GM23338 (cell line): ENCODE data around the gene PLSCR4. TPM values are rescaled to one million over a fixed set of nuclear protein-coding genes. Genes with fewer than 3 reads are reported as not detected.
A peak's percentile ranks its signal among the peaks of the same experiment; 100 is the strongest.

ENCODE experiments used
- ATAC-seq: fragments of 200-7000 bp; cut with Tn5 transposase; 3 replicates; pipeline ENCODE4 v1.9.1; 2020
- DNase-seq: peaks from one replicate; pipeline ENCODE4 v3.0.0-alpha.2; 2015; ENCODE audit warnings: low spot score
- H2AFZ ChIP-seq: fragments of 200-600 bp; sonication (generic); 2 replicates; pipeline ENCODE4 v1.8.0; 2016; ENCODE audit warnings: antibody characterized with exemption, mild to moderate bottlenecking, moderate library complexity
- H3F3A ChIP-seq: fragments of 200-600 bp; sonication (generic); replicated peaks from 2 replicates; pipeline ENCODE4 v1.8.0; 2017; ENCODE audit warnings: antibody characterized with exemption, mixed run types, low read depth
- H3K27ac ChIP-seq: fragments of 200-600 bp; sonication (generic); 2 replicates; pipeline ENCODE4 v1.6.1; 2016; ENCODE audit warnings: low read depth
- H3K27me3 ChIP-seq: fragments of 200-600 bp; sonication (generic); 2 replicates; pipeline ENCODE4 v1.8.0; 2016; ENCODE audit warnings: mild to moderate bottlenecking, mixed run types, moderate library complexity; ENCODE audit not compliant: insufficient read depth
- H3K36me3 ChIP-seq: fragments of 200-600 bp; sonication (generic); 2 replicates; pipeline ENCODE4 v1.8.0; 2016; ENCODE audit warnings: mild to moderate bottlenecking; ENCODE audit not compliant: insufficient read depth
- H3K4me1 ChIP-seq: fragments of 200-600 bp; sonication (generic); 2 replicates; pipeline ENCODE4 v1.8.0; 2016; ENCODE audit warnings: mild to moderate bottlenecking, moderate library complexity; ENCODE audit not compliant: insufficient read depth
- H3K4me2 ChIP-seq: fragments of 200-600 bp; sonication (generic); 2 replicates; pipeline ENCODE4 v1.7.1; 2017; ENCODE audit warnings: mixed run types
- H3K4me3 ChIP-seq: fragments of 200-600 bp; sonication (generic); 2 replicates; pipeline ENCODE4 v1.6.1; 2016; ENCODE audit warnings: mixed run types
- H3K79me2 ChIP-seq: fragments of 200-600 bp; sonication (generic); replicated peaks from 2 replicates; pipeline ENCODE4 v1.8.0; 2017; ENCODE audit warnings: mild to moderate bottlenecking; ENCODE audit not compliant: insufficient read depth
- H3K9me2 ChIP-seq: fragments of 200-600 bp; sonication (generic); 2 replicates; pipeline ENCODE4 v1.8.0; 2017; ENCODE audit not compliant: insufficient read depth
- H4K20me1 ChIP-seq: fragments of 200-600 bp; sonication (generic); replicated peaks from 2 replicates; pipeline ENCODE4 v1.8.0; 2017; ENCODE audit warnings: mild to moderate bottlenecking; ENCODE audit not compliant: insufficient read depth
- H3K27ac Mint-ChIP-seq: 2 replicates; pipeline ENCODE4 v1.8.0; 2020; ENCODE audit warnings: inconsistent platforms, mild to moderate bottlenecking, moderate library complexity, mixed read lengths
- H3K27me3 Mint-ChIP-seq: 3 replicates; pipeline ENCODE4 v1.8.0; 2022; ENCODE audit warnings: low read depth, mild to moderate bottlenecking, moderate library complexity, mixed read lengths, inconsistent platforms; ENCODE audit not compliant: insufficient read depth, poor library complexity
- H3K36me3 Mint-ChIP-seq: 3 replicates; pipeline ENCODE4 v1.8.0; 2021; ENCODE audit warnings: low read depth, mild to moderate bottlenecking, inconsistent platforms, moderate library complexity, mixed read lengths
- H3K4me1 Mint-ChIP-seq: 3 replicates; pipeline ENCODE4 v1.8.0; 2020; ENCODE audit warnings: mild to moderate bottlenecking, inconsistent platforms, mixed read lengths
- H3K4me3 Mint-ChIP-seq: 3 replicates; pipeline ENCODE4 v1.8.0; 2021; ENCODE audit warnings: moderate library complexity, mild to moderate bottlenecking, inconsistent platforms, mixed read lengths
- H3K9me3 Mint-ChIP-seq: 3 replicates; pipeline ENCODE4 v1.8.0; 2020; ENCODE audit warnings: moderate library complexity, mild to moderate bottlenecking, inconsistent platforms, mixed read lengths
- CREB1 ChIP-seq: fragments of 250-450 bp; sonication (Bioruptor Pico); IDR thresholded peaks from 2 replicates; pipeline ENCODE4 v1.5.0; 2020; ENCODE audit warnings: low read depth, mild to moderate bottlenecking, moderate library complexity
- ETS1 ChIP-seq: IDR thresholded peaks from 2 replicates; pipeline ENCODE4 v1.6.1; 2016; ENCODE audit warnings: antibody characterized with exemption
- EZH2 ChIP-seq: fragments of 200-600 bp; sonication (generic); IDR thresholded peaks from one replicate; pipeline ENCODE4 v1.8.0; 2017; ENCODE audit warnings: antibody characterized with exemption, mild to moderate bottlenecking, low read depth; ENCODE audit not compliant: unreplicated experiment
- EZH2phosphoT487 ChIP-seq: fragments of 200-600 bp; sonication (generic); IDR thresholded peaks from one replicate; pipeline ENCODE4 v1.8.1; 2018; ENCODE audit warnings: antibody characterized with exemption; ENCODE audit not compliant: unreplicated experiment
- REST ChIP-seq: IDR thresholded peaks from one replicate; pipeline ENCODE4 v1.6.1; 2018; ENCODE audit warnings: antibody characterized with exemption; ENCODE audit not compliant: unreplicated experiment
- ZNF331 ChIP-seq: fragments of 250-450 bp; sonication (Bioruptor Pico); IDR thresholded peaks from 2 replicates; pipeline ENCODE4 v1.5.0; 2020; ENCODE audit warnings: low read depth, mild to moderate bottlenecking, moderate library complexity
- polyA plus RNA-seq: library from polyadenylated mRNA; unstranded; fragments of >200 nt; fragmentation: Nextera tagmentation; extraction: Ambion mirVana; gene quantifications from 2 replicates; pipeline ENCODE4 v1.2.1, GENCODE V29; 2016
- total RNA-seq: library from RNA; depleted of rRNA; stranded (reverse); fragments of >200 nt; shearing (Covaris generic); gene quantifications from 2 replicates; pipeline ENCODE4 v1.2.3, GENCODE V29; 2014

The PLSCR4 gene
- total and polyA plus RNA-seq, 2 experiments from 2014 or later = 1.4 to 5.2 TPM

GRCh38 chr3:146157325-146158060, 93.4 kb downstream of the PLSCR4 start:
- Histone ChIP-seq H4K20me1 (no peaks in the 10 kb centered on the region), H3K4me1 (peaks cover 40% of the 10 kb centered on the region), H3K36me3 (no peaks in the 10 kb centered on the region), H3K4me2 (no peak overlapping the region), H3K9me2 (no peaks in the 10 kb centered on the region), H3K27ac (no peak overlapping the region), H3F3A (peaks cover 6% of the 10 kb centered on the region; the same call in 1 of the 2 replicates), H2AFZ (no peak overlapping the region), H3K79me2 (peaks cover 61% of the 10 kb centered on the region), H3K4me3 (no peak overlapping the region), H3K27me3 (peaks cover 11% of the 10 kb centered on the region)
- Mint-ChIP-seq H3K36me3 (no peaks in the 10 kb centered on the region), H3K9me3 (no peaks in the 10 kb centered on the region), H3K27me3 (peaks cover 8% of the 10 kb centered on the region), H3K4me1 (peaks cover 48% of the 10 kb centered on the region), H3K27ac (no peak overlapping the region), H3K4me3 (no peak overlapping the region)
- TF ChIP-seq EZH2phosphoT487 (no peak), REST (no peak), EZH2 (no peak), CREB1 (CRISPR knock-in tag) (no peak), ETS1 (no peak)
- ATAC-seq = no peak
- no peak for DNase-seq

- Mint-ChIP-seq H3K27me3 (peaks cover 8% of the 10 kb centered on the region), H3K27ac (peak overlapping the region; percentile 12; the same call in 1 of the 2 replicates), H3K4me1 (peaks cover 45% of the 10 kb centered on the region), H3K4me3 (no peak overlapping the region), H3K36me3 (no peaks in the 10 kb centered on the region), H3K9me3 (no peaks in the 10 kb centered on the region)
- ATAC-seq = no peak
- Histone ChIP-seq H3K27ac (no peak overlapping the region), H3K4me3 (no peak overlapping the region), H3K9me2 (no peaks in the 10 kb centered on the region), H3K4me1 (peaks cover 33% of the 10 kb centered on the region), H3K36me3 (no peaks in the 10 kb centered on the region), H3F3A (peaks cover 3% of the 10 kb centered on the region; the same call in 1 of the 2 replicates), H2AFZ (no peak overlapping the region), H3K27me3 (peaks cover 4% of the 10 kb centered on the region), H3K79me2 (peaks cover 68% of the 10 kb centered on the region), H3K4me2 (no peak overlapping the region), H4K20me1 (no peaks in the 10 kb centered on the region)
- no peak for DNase-seq
- TF ChIP-seq ETS1 (no peak), ZNF331 (no peak), CREB1 (CRISPR knock-in tag) (no peak)
Observed at GRCh38 chr3:146156666-146157314, 94.1 kb downstream of the PLSCR4 start.
